Neural cell (in vitro differentiated cells): ENCODE measurements around the gene SLIT3. TPM values are rescaled to one million over a fixed set of nuclear protein-coding genes. Genes with fewer than 3 reads are reported as not detected.

Experiments
- H2AFZ ChIP-seq: fragments of 200-600, 300-800 bp; sonication (generic), shearing (Covaris generic); 2 replicates; pipeline ENCODE4 v1.6.0; 2014; ENCODE audit warnings: low read depth, mild to moderate bottlenecking, antibody characterized with exemption, low read length, moderate library complexity
- H3F3A ChIP-seq: fragments of 200-600 bp; shearing (Covaris generic); 2 replicates; pipeline ENCODE4 v1.6.1; 2016; ENCODE audit warnings: mild to moderate bottlenecking, moderate library complexity, mixed read lengths, antibody characterized with exemption, low read length; ENCODE audit not compliant: insufficient read depth, poor library complexity, severe bottlenecking
- H3K27ac ChIP-seq: fragments of 200-600, 300-800 bp; sonication (generic), shearing (Covaris generic); 2 replicates; pipeline ENCODE4 v1.5.1; 2014; ENCODE audit warnings: mild to moderate bottlenecking, low read length, moderate library complexity
- H3K27me3 ChIP-seq: fragments of 300-800, 200-600 bp; sonication (generic), shearing (Covaris generic); 2 replicates; pipeline ENCODE4 v1.6.0; 2014; ENCODE audit warnings: mild to moderate bottlenecking, low read depth, low read length, moderate library complexity; ENCODE audit not compliant: insufficient read depth
- H3K36me3 ChIP-seq: fragments of 300-800, 200-600 bp; sonication (generic), shearing (Covaris generic); 2 replicates; pipeline ENCODE4 v1.5.1; 2014; ENCODE audit warnings: mild to moderate bottlenecking, antibody characterized with exemption, low read length, moderate library complexity; ENCODE audit not compliant: insufficient read depth
- H3K4me2 ChIP-seq: fragments of 300-800, 200-600 bp; sonication (generic), shearing (Covaris generic); 2 replicates; pipeline ENCODE4 v1.6.0; 2014; ENCODE audit warnings: mild to moderate bottlenecking, low read length
- H3K4me3 ChIP-seq: fragments of 300-800, 200-600 bp; sonication (generic), shearing (Covaris generic); 2 replicates; pipeline ENCODE4 v1.5.1; 2014; ENCODE audit warnings: mild to moderate bottlenecking, low read length, moderate library complexity
- H3K79me2 ChIP-seq: fragments of 200-600 bp; shearing (Covaris generic); replicated peaks from 2 replicates; pipeline ENCODE4 v1.6.0; 2014; ENCODE audit warnings: mild to moderate bottlenecking, low read length, moderate library complexity; ENCODE audit not compliant: insufficient read depth
- H3K9ac ChIP-seq: fragments of 300-800, 200-600 bp; sonication (generic), shearing (Covaris generic); 2 replicates; pipeline ENCODE4 v1.6.1; 2016; ENCODE audit warnings: mild to moderate bottlenecking, low read length, mixed read lengths
- H3K9me2 ChIP-seq: fragments of 200-600 bp; shearing (Covaris generic); 2 replicates; pipeline ENCODE4 v1.6.1; 2016; ENCODE audit warnings: mild to moderate bottlenecking, low read length, mixed read lengths; ENCODE audit not compliant: insufficient read depth
- H3K9me3 ChIP-seq: fragments of 200-600, 300-800 bp; sonication (generic), shearing (Covaris generic); 2 replicates; pipeline ENCODE4 v1.6.1; 2016; ENCODE audit warnings: mild to moderate bottlenecking, mixed run types, low read length, moderate library complexity, mixed read lengths
- H4K20me1 ChIP-seq: fragments of 200-600 bp; shearing (Covaris generic); 2 replicates; pipeline ENCODE4 v1.6.1; 2016; ENCODE audit warnings: mild to moderate bottlenecking, mixed run types; ENCODE audit not compliant: insufficient read depth
- CTCF ChIP-seq: fragments of 450-650 bp; IDR thresholded peaks from 2 replicates; pipeline ENCODE4 v1.5.1; 2014; ENCODE audit warnings: antibody characterized with exemption, mild to moderate bottlenecking, moderate library complexity; ENCODE audit not compliant: poor library complexity, severe bottlenecking
- EP300 ChIP-seq: fragments of 450-650 bp; conservative IDR thresholded peaks from 2 replicates; pipeline ENCODE4 v1.6.1; 2014; ENCODE audit warnings: antibody characterized with exemption, mild to moderate bottlenecking, moderate library complexity; ENCODE audit not compliant: poor library complexity, severe bottlenecking
- EZH2 ChIP-seq: fragments of 200-600, 300-800 bp; shearing (Covaris generic), sonication (generic); IDR thresholded peaks from 2 replicates; pipeline ENCODE4 v1.6.1; 2014; ENCODE audit warnings: antibody characterized with exemption, low read length, borderline replicate concordance, mild to moderate bottlenecking; ENCODE audit not compliant: insufficient read depth, poor library complexity, severe bottlenecking
- MXI1 ChIP-seq: fragments of 450-650 bp; conservative IDR thresholded peaks from 2 replicates; pipeline ENCODE4 v1.6.1; 2014; ENCODE audit warnings: antibody characterized with exemption, mild to moderate bottlenecking; ENCODE audit not compliant: poor library complexity, severe bottlenecking
- POLR2AphosphoS5 ChIP-seq: IDR thresholded peaks from 2 replicates; pipeline ENCODE4 v1.6.1; 2012
- RAD21 ChIP-seq: fragments of 450-650 bp; conservative IDR thresholded peaks from 2 replicates; pipeline ENCODE4 v1.6.1; 2014; ENCODE audit warnings: antibody characterized with exemption, mild to moderate bottlenecking, moderate library complexity
- REST ChIP-seq: IDR thresholded peaks from 2 replicates; pipeline ENCODE4 v1.6.1; 2012; ENCODE audit warnings: borderline replicate concordance
- SMC3 ChIP-seq: fragments of 450-650 bp; conservative IDR thresholded peaks from 2 replicates; pipeline ENCODE4 v1.6.1; 2014; ENCODE audit warnings: antibody characterized with exemption, mild to moderate bottlenecking, moderate library complexity; ENCODE audit not compliant: poor library complexity
- TAF1 ChIP-seq: IDR thresholded peaks from 2 replicates; pipeline ENCODE4 v1.6.1; 2012; ENCODE audit warnings: low read depth
- polyA plus RNA-seq: library from polyadenylated mRNA; depleted of rRNA; stranded (reverse); fragments of >200 nt; gene quantifications from 2 replicates; pipeline ENCODE4 v1.2.3, GENCODE V29; 2014

SLIT3 gene
- polyA plus RNA-seq, 1 donor from 2014 or later: 1.2 TPM

- no peak overlapping the region for H2AFZ ChIP-seq
- no peaks in the 10 kb centered on the region for H3K36me3 ChIP-seq
- H3F3A ChIP-seq: no peaks in the 10 kb centered on the region
- H3K79me2 ChIP-seq: no peaks in the 10 kb centered on the region
- no peak overlapping the region for H3K4me2 ChIP-seq
- H3K4me3 ChIP-seq: no peak overlapping the region
- TF ChIP-seq REST: no peak
- TF ChIP-seq POLR2AphosphoS5: no peak
- no peak for TF ChIP-seq CTCF
- no peak for TF ChIP-seq SMC3
- no peak for TF ChIP-seq MXI1
- TF ChIP-seq TAF1: no peak
- no peak for TF ChIP-seq RAD21
- no peak for TF ChIP-seq EP300
- no peak for TF ChIP-seq EZH2
- no peaks in the 10 kb centered on the region for H3K9me3 ChIP-seq
- H4K20me1 ChIP-seq: no peaks in the 10 kb centered on the region
- no peak overlapping the region for H3K9ac ChIP-seq
- H3K27me3 ChIP-seq: no peaks in the 10 kb centered on the region
- no peaks in the 10 kb centered on the region for H3K9me2 ChIP-seq
- H3K27ac ChIP-seq: no peak overlapping the region
Measured at GRCh38 chr5:169281625-169282024, 19.3 kb downstream of the SLIT3 start.

- H2AFZ ChIP-seq: no peak overlapping the region
- H3K36me3 ChIP-seq: no peaks in the 10 kb centered on the region
- no peak overlapping the region for H3K4me2 ChIP-seq
- no peaks in the 10 kb centered on the region for H3F3A ChIP-seq
- no peaks in the 10 kb centered on the region for H3K79me2 ChIP-seq
- H3K9ac ChIP-seq: no peak overlapping the region
- H3K9me3 ChIP-seq: no peaks in the 10 kb centered on the region
- no peak overlapping the region for H3K27ac ChIP-seq
- H3K9me2 ChIP-seq: no peaks in the 10 kb centered on the region
- TF ChIP-seq TAF1 (no peak), POLR2AphosphoS5 (no peak)
- no peaks in the 10 kb centered on the region for H3K27me3 ChIP-seq
- no peaks in the 10 kb centered on the region for H4K20me1 ChIP-seq
- no peak overlapping the region for H3K4me3 ChIP-seq
Measured at GRCh38 chr5:169280696-169281095, 20.2 kb downstream of the SLIT3 start.

GRCh38 chr5:169280286-169280685 is 20.7 kb downstream of the SLIT3 start:
- Histone ChIP-seq H3K79me2 (no peaks in the 10 kb centered on the region), H3F3A (no peaks in the 10 kb centered on the region), H3K9me3 (no peaks in the 10 kb centered on the region), H3K27me3 (no peaks in the 10 kb centered on the region), H3K4me3 (no peak overlapping the region), H2AFZ (no peak overlapping the region), H4K20me1 (no peaks in the 10 kb centered on the region), H3K4me2 (no peak overlapping the region), H3K36me3 (no peaks in the 10 kb centered on the region), H3K9me2 (no peaks in the 10 kb centered on the region), H3K27ac (no peak overlapping the region), H3K9ac (no peak overlapping the region)
- TF ChIP-seq MXI1: no peak
- TF ChIP-seq EP300: no peak
- TF ChIP-seq SMC3: no peak
- TF ChIP-seq EZH2: no peak
- TF ChIP-seq REST: no peak
- no peak for TF ChIP-seq RAD21
- no peak for TF ChIP-seq CTCF
- TF ChIP-seq TAF1: no peak
- no peak for TF ChIP-seq POLR2AphosphoS5
